HEK293 (cell line): ENCODE measurements around the gene TLCD4.
A peak's percentile ranks its signal among the peaks of the same experiment; 100 is the strongest.

Source experiments
- CTCF ChIA-PET: fragments of 350-600 bp; formaldehyde crosslinking; extraction: SDS; loops from one replicate; lab custom pipeline; 2021; ENCODE audit warnings: antibody characterized with exemption; lab: Yijun Ruan, JAX
- POLR2A ChIA-PET: fragments of 300-600 bp; formaldehyde crosslinking; extraction: SDS; loops from one replicate; lab custom pipeline; 2020; ENCODE audit warnings: antibody characterized with exemption, inconsistent platforms; lab: Yijun Ruan, JAX
- H3K27ac ChIP-seq: fragments of 200-500 bp; sonication (Bioruptor generic); 2 replicates; pipeline ENCODE4 v1.5.1; 2014; ENCODE audit warnings: low read depth, low read length, control low read depth, inconsistent platforms; ENCODE audit errors: extremely low read depth
- H3K36me3 ChIP-seq, 2 experiments: fragments of 200-500 bp in 1 of 2; sonication (Bioruptor generic) in 1 of 2; 1 replicate in 1 of 2; 2 replicates in 1 of 2; pipeline ENCODE4 v1.5.1; 2014 to 2017; ENCODE audit warnings: inconsistent platforms in 2 of 2, low read length in 2 of 2; ENCODE audit not compliant: control insufficient read depth in 2 of 2, insufficient read depth in 1 of 2
- H3K4me1 ChIP-seq: fragments of 200-500 bp; sonication (Bioruptor generic); 2 replicates; pipeline ENCODE4 v1.5.1; 2014; ENCODE audit warnings: mild to moderate bottlenecking, low read length, inconsistent platforms; ENCODE audit not compliant: control insufficient read depth, insufficient read depth
- H3K4me3 ChIP-seq: 2 replicates; pipeline ENCODE4 v1.5.1; 2011; ENCODE audit warnings: low read depth, mild to moderate bottlenecking, control low read depth, low read length, moderate library complexity
- H3K9me3 ChIP-seq: fragments of 200-500 bp; sonication (Bioruptor generic); 2 replicates; pipeline ENCODE4 v1.5.1; 2014; ENCODE audit warnings: low read depth, low read length, inconsistent platforms; ENCODE audit not compliant: control insufficient read depth, insufficient read depth
- EGR2 ChIP-seq: fragments of 450-650 bp; formaldehyde crosslinking; IDR thresholded peaks from 2 replicates; pipeline ENCODE4 v1.5.1; 2016; ENCODE audit warnings: low read depth, missing biosample characterization, missing genetic modification characterization
- KLF1 ChIP-seq: fragments of 450-650 bp; formaldehyde crosslinking; IDR thresholded peaks from 2 replicates; pipeline ENCODE4 v1.5.1; 2016; ENCODE audit warnings: missing biosample characterization, missing genetic modification characterization
- KLF10 ChIP-seq: fragments of 450-650 bp; IDR thresholded peaks from 2 replicates; pipeline ENCODE4 v1.5.1; 2018; ENCODE audit warnings: missing biosample characterization, mild to moderate bottlenecking, missing genetic modification characterization
- SALL2 ChIP-seq: fragments of 450-650 bp; formaldehyde crosslinking; IDR thresholded peaks from 2 replicates; pipeline ENCODE4 v1.5.0; 2017; ENCODE audit warnings: missing biosample characterization, mild to moderate bottlenecking, missing genetic modification characterization, borderline replicate concordance
- SP2 ChIP-seq: fragments of 450-650 bp; formaldehyde crosslinking; IDR thresholded peaks from 2 replicates; pipeline ENCODE4 v1.5.1; 2016; ENCODE audit warnings: missing biosample characterization, missing genetic modification characterization
- ZFP69B ChIP-seq: fragments of 450-650 bp; formaldehyde crosslinking; IDR thresholded peaks from 2 replicates; pipeline ENCODE4 v1.5.1; 2016; ENCODE audit warnings: missing biosample characterization, missing genetic modification characterization
- ZNF248 ChIP-seq: fragments of 450-650 bp; formaldehyde crosslinking; IDR thresholded peaks from 2 replicates; pipeline ENCODE4 v1.5.1; 2017; ENCODE audit warnings: missing biosample characterization, missing genetic modification characterization
- ZNF423 ChIP-seq: fragments of 450-650 bp; formaldehyde crosslinking; IDR thresholded peaks from 2 replicates; pipeline ENCODE4 v1.5.1; 2016; ENCODE audit warnings: missing biosample characterization, missing genetic modification characterization
- ZNF555 ChIP-seq: fragments of 450-650 bp; formaldehyde crosslinking; conservative IDR thresholded peaks from 2 replicates; pipeline ENCODE4 v1.5.1; 2017; ENCODE audit warnings: missing biosample characterization, mild to moderate bottlenecking, missing genetic modification characterization, inconsistent platforms
- ZNF624 ChIP-seq: fragments of 450-650 bp; formaldehyde crosslinking; IDR thresholded peaks from 2 replicates; pipeline ENCODE4 v1.5.1; 2017; ENCODE audit warnings: missing biosample characterization, missing genetic modification characterization
- ZNF701 ChIP-seq: fragments of 450-650 bp; formaldehyde crosslinking; IDR thresholded peaks from 2 replicates; pipeline ENCODE4 v1.5.1; 2016; ENCODE audit warnings: missing biosample characterization, missing genetic modification characterization
- ZNF776 ChIP-seq: fragments of 450-650 bp; formaldehyde crosslinking; IDR thresholded peaks from 2 replicates; pipeline ENCODE4 v1.5.0; 2017; ENCODE audit warnings: missing biosample characterization, missing genetic modification characterization, borderline replicate concordance
- ZSCAN30 ChIP-seq: fragments of 450-650 bp; IDR thresholded peaks from 2 replicates; pipeline ENCODE4 v1.5.1; 2018; ENCODE audit warnings: missing biosample characterization, mild to moderate bottlenecking, missing genetic modification characterization, moderate library complexity
- TF ChIP-seq, protein P1 (sequence below): fragments of 450-650 bp; formaldehyde crosslinking; IDR thresholded peaks from 2 replicates; pipeline ENCODE4 v1.5.1; 2016; ENCODE audit warnings: missing biosample characterization, missing genetic modification characterization
- TF ChIP-seq, protein P2 (sequence below): fragments of 450-650 bp; formaldehyde crosslinking; IDR thresholded peaks from 2 replicates; pipeline ENCODE4 v1.5.1; 2016; ENCODE audit warnings: missing biosample characterization, missing genetic modification characterization
- TF ChIP-seq, protein P3 (sequence below): fragments of 450-650 bp; formaldehyde crosslinking; IDR thresholded peaks from 2 replicates; pipeline ENCODE4 v1.5.1; 2016; ENCODE audit warnings: missing biosample characterization, missing genetic modification characterization
- TF ChIP-seq, protein P4 (sequence below): fragments of 450-650 bp; formaldehyde crosslinking; IDR thresholded peaks from 2 replicates; pipeline ENCODE4 v1.5.1; 2017; ENCODE audit warnings: missing biosample characterization, mild to moderate bottlenecking, missing genetic modification characterization, moderate library complexity
- TF ChIP-seq, protein P5 (sequence below): fragments of 450-650 bp; formaldehyde crosslinking; IDR thresholded peaks from 2 replicates; pipeline ENCODE4 v1.5.1; 2017; ENCODE audit warnings: missing biosample characterization, missing genetic modification characterization

Gene TLCD4

DNA sequence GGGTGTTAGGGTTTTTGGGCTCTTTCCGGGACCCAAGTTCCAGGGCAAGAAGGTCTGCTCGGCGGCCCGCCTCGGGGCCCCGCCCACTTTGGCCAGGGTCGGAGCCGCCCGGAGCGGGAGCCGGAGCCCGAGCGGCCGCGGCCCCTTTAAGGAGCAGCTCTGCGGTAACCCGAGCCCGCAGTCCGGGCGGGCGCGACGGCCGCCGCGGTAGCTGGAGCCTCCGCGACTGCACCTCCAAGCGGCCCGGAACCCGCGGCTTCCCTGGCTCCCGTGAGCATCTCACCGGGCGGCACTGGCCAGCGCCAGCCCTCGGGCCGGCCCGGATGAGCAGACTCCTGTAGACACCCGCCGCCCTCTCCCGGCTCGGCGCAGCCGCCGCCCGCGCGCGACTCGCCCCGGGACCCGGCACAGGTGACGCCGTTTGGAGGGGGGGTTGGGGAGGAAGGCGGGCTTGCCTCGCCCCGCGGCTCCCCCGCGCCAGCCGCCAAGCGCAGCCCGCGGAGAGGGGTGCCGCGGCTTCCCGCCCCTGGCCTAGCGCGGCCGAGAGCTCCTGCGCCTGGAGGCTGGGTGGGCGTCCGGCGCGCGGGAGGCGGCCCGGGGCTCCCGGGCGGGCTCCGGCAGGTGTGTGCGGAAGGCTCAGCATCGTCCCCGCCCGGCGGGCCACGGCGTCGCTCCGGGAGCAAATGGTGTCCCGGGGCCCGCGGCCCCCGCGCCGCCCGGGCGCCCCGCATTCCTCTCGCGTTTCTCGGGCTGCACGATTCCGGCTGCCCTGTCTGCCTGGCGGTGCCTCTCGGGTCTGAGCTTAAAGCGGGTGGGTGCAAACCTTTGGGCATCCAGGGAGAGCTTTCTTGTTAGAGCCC is at the start of gene TLCD4 (continued):
- TF ChIP-seq ZNF248 (tag by site-specific recombination), result no peak
- TF ChIP-seq, protein P1, sequence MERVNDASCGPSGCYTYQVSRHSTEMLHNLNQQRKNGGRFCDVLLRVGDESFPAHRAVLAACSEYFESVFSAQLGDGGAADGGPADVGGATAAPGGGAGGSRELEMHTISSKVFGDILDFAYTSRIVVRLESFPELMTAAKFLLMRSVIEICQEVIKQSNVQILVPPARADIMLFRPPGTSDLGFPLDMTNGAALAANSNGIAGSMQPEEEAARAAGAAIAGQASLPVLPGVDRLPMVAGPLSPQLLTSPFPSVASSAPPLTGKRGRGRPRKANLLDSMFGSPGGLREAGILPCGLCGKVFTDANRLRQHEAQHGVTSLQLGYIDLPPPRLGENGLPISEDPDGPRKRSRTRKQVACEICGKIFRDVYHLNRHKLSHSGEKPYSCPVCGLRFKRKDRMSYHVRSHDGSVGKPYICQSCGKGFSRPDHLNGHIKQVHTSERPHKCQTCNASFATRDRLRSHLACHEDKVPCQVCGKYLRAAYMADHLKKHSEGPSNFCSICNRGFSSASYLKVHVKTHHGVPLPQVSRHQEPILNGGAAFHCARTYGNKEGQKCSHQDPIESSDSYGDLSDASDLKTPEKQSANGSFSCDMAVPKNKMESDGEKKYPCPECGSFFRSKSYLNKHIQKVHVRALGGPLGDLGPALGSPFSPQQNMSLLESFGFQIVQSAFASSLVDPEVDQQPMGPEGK (tag by site-specific recombination), result peak; percentile 25; the same call in 1 of the 2 replicates
- no peak for TF ChIP-seq ZNF423 (tag by site-specific recombination)
- TF ChIP-seq ZNF624, result no peak
- TF ChIP-seq, protein P2, sequence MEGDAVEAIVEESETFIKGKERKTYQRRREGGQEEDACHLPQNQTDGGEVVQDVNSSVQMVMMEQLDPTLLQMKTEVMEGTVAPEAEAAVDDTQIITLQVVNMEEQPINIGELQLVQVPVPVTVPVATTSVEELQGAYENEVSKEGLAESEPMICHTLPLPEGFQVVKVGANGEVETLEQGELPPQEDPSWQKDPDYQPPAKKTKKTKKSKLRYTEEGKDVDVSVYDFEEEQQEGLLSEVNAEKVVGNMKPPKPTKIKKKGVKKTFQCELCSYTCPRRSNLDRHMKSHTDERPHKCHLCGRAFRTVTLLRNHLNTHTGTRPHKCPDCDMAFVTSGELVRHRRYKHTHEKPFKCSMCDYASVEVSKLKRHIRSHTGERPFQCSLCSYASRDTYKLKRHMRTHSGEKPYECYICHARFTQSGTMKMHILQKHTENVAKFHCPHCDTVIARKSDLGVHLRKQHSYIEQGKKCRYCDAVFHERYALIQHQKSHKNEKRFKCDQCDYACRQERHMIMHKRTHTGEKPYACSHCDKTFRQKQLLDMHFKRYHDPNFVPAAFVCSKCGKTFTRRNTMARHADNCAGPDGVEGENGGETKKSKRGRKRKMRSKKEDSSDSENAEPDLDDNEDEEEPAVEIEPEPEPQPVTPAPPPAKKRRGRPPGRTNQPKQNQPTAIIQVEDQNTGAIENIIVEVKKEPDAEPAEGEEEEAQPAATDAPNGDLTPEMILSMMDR (tag by site-specific recombination), result no peak
- TF ChIP-seq KLF10 (tag by site-specific recombination), result peak; percentile 52; the same call in 1 of the 2 replicates
- no peak for TF ChIP-seq KLF1 (tag by site-specific recombination)
- TF ChIP-seq, protein P3, sequence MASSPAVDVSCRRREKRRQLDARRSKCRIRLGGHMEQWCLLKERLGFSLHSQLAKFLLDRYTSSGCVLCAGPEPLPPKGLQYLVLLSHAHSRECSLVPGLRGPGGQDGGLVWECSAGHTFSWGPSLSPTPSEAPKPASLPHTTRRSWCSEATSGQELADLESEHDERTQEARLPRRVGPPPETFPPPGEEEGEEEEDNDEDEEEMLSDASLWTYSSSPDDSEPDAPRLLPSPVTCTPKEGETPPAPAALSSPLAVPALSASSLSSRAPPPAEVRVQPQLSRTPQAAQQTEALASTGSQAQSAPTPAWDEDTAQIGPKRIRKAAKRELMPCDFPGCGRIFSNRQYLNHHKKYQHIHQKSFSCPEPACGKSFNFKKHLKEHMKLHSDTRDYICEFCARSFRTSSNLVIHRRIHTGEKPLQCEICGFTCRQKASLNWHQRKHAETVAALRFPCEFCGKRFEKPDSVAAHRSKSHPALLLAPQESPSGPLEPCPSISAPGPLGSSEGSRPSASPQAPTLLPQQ, result peak; percentile 97
- TF ChIP-seq EGR2, result no peak
- TF ChIP-seq ZFP69B (tag by site-specific recombination), result peak; percentile 88
- TF ChIP-seq, protein P4, sequence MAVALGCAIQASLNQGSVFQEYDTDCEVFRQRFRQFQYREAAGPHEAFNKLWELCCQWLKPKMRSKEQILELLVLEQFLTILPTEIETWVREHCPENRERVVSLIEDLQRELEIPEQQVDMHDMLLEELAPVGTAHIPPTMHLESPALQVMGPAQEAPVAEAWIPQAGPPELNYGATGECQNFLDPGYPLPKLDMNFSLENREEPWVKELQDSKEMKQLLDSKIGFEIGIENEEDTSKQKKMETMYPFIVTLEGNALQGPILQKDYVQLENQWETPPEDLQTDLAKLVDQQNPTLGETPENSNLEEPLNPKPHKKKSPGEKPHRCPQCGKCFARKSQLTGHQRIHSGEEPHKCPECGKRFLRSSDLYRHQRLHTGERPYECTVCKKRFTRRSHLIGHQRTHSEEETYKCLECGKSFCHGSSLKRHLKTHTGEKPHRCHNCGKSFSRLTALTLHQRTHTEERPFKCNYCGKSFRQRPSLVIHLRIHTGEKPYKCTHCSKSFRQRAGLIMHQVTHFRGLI, result 0 out of 2 replicates have a peak, but pooled peaks have one; percentile 22
- peak; percentile 74 for TF ChIP-seq ZSCAN30 (tag by site-specific recombination)
- TF ChIP-seq, protein P5, sequence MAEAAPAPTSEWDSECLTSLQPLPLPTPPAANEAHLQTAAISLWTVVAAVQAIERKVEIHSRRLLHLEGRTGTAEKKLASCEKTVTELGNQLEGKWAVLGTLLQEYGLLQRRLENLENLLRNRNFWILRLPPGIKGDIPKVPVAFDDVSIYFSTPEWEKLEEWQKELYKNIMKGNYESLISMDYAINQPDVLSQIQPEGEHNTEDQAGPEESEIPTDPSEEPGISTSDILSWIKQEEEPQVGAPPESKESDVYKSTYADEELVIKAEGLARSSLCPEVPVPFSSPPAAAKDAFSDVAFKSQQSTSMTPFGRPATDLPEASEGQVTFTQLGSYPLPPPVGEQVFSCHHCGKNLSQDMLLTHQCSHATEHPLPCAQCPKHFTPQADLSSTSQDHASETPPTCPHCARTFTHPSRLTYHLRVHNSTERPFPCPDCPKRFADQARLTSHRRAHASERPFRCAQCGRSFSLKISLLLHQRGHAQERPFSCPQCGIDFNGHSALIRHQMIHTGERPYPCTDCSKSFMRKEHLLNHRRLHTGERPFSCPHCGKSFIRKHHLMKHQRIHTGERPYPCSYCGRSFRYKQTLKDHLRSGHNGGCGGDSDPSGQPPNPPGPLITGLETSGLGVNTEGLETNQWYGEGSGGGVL (tag by site-specific recombination), result peak; percentile 67
- TF ChIP-seq ZNF701, result no peak

DNA sequence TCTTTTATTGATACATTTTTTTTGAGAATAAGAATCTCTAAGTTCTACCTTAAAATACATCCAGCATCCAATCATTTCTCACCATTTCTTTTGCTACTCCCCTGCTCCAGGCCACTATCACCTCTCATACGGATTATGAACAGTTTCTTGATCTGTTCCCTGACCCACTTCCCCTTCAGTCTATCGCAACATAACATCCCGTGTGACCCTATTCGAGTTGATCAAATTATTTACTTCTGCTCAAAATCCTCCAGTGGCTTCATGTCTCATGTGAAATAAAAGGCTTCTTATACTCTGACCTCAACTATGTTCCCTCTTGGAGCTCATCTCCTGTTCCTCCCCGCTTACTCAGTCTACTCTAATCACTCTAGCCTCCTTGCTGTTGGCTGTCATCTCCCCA is 49.6 kb upstream of the TLCD4 start:
- Histone ChIP-seq H3K27ac (no peak overlapping the region), H3K4me3 (no peak overlapping the region), H3K9me3 (no peaks in the 10 kb centered on the region), H3K36me3 (peaks cover 0 to 24% of the 10 kb centered on the region in 2 experiments; a peak in 1 of 3 replicates), H3K4me1 (no peaks in the 10 kb centered on the region)
- TF ChIP-seq SP2 (tag by site-specific recombination) (no peak), SALL2 (tag by site-specific recombination) (no peak), ZNF776 (tag by site-specific recombination) (no peak), ZNF555 (no peak)
- ChIA-PET CTCF (interaction anchor here (1.5 to 2.0 kb wide), 4 partner anchors 17 to 540 kb away, joined by 3 to 6 read pairs (median 6); partner anchors contain the start of gene RWDD3), POLR2A (no interaction called here)
